ENCODE measurements around the gene FOXE3. TPM values are rescaled to one million over a fixed set of nuclear protein-coding genes. Genes with fewer than 3 reads are reported as not detected.

FOXE3 gene
- total RNA-seq, 1 donor, result not detected

- no peaks in the 10 kb centered on the region for H3K9me3 ChIP-seq (ENCODE audit: low read depth, low read length)
- peaks cover 2% of the 10 kb centered on the region for H3K27me3 ChIP-seq (ENCODE audit: insufficient read depth, low read length)
- H3K4me1 ChIP-seq (ENCODE audit: insufficient read depth, low read length), result no peaks in the 10 kb centered on the region
- no peak overlapping the region for H3K4me3 ChIP-seq (ENCODE audit: low read length)
These were observed 20.7 kb upstream of the FOXE3 start for GRCh38 chr1:47395433-47395832.

DNA sequence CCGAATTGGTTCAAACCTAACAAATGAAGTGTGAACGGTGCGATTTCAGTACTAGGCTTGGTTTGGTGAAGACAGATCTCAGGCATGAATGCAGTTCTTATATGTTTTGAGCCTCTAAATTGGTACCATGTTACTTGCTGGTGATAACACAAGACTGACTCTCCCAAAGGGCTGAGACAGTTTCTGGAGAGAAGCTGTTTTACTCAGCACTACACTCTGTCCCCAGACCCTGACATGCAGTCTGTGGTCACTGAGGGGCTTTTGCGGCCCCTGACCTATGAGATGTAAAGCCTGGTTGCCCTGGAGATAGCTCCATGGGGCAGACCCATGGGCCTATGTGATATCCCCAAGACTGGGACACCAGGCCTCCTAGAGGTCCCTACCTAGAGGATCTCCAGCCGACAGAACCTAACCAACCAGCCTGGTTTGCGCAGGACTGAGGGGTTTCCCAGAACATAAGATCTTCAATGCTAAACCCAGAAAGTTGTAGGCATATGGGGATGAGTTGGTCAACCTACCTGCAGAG lies 19.4 kb upstream of the FOXE3 start:
- no peak overlapping the region for H3K4me3 ChIP-seq (ENCODE audit: low read length)
- H3K9me3 ChIP-seq (ENCODE audit: low read depth, low read length), result no peaks in the 10 kb centered on the region
- no peaks in the 10 kb centered on the region for H3K4me1 ChIP-seq (ENCODE audit: insufficient read depth, low read length)
- H3K27me3 ChIP-seq (ENCODE audit: insufficient read depth, low read length), result peaks cover 2% of the 10 kb centered on the region

DNA sequence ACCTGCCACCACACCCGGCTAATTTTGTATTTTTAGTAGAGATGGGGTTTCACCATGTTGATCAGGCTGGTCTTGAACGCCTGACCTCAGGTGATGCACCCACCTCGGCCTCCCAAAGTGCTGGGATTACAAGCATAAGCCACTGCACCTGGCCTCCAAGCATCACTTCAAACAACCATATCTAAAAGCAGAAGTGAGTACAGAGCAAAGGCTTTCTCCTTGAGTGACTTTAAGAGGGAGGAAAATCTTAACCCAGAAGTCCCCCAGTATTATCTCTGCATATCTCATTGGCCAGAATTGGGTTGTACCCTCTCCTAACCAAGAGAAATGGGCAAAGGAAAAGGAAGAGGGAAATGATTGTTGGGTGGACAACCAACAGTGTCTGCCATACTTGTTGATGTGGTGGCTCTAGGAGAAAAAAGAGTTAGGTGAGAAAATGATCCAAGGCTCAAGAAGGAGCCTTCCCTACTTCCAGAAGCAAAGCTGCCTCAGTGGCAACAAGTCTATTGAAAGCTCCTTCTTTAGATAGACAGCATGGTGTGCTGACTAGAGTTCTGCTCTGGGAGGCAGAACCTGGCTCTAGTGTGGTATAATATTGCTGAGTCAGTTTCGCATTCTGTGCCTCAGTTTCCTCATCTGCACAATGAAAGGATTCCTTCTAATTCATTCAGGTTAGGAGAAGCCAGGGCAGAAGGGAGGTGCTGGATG lies 16.8 kb upstream of the FOXE3 start:
- Histone ChIP-seq H3K4me3 (ENCODE audit: low read length) (no peak overlapping the region), H3K27me3 (ENCODE audit: insufficient read depth, low read length) (peaks cover 2% of the 10 kb centered on the region), H3K9me3 (ENCODE audit: low read depth, low read length) (no peaks in the 10 kb centered on the region), H3K4me1 (ENCODE audit: insufficient read depth, low read length) (no peaks in the 10 kb centered on the region)

- no peaks in the 10 kb centered on the region for H3K9me3 ChIP-seq (ENCODE audit: low read depth, low read length)
- no peak overlapping the region for H3K4me3 ChIP-seq (ENCODE audit: low read length)
These were observed 16.3 kb upstream of the FOXE3 start for GRCh38 chr1:47399846-47400155.

GRCh38 chr1:47401761-47402160 lies 14.3 kb upstream of the FOXE3 start:
- no peaks in the 10 kb centered on the region for H3K27me3 ChIP-seq (ENCODE audit: insufficient read depth, low read length)
- H3K9me3 ChIP-seq (ENCODE audit: low read depth, low read length), result no peaks in the 10 kb centered on the region
- H3K4me1 ChIP-seq (ENCODE audit: insufficient read depth, low read length), result no peaks in the 10 kb centered on the region
- no peak overlapping the region for H3K4me3 ChIP-seq (ENCODE audit: low read length)

More at GRCh38 chr1:47399846-47400155, 16.3 kb upstream of the FOXE3 start:
- H3K4me1 ChIP-seq (ENCODE audit: insufficient read depth, low read length), result no peaks in the 10 kb centered on the region
- H3K27me3 ChIP-seq (ENCODE audit: insufficient read depth, low read length), result peaks cover 2% of the 10 kb centered on the region

GRCh38 chr1:47402591-47402990 lies 13.5 kb upstream of the FOXE3 start:
- H3K4me1 ChIP-seq (ENCODE audit: insufficient read depth, low read length), result no peaks in the 10 kb centered on the region
- H3K4me3 ChIP-seq (ENCODE audit: low read length), result no peak overlapping the region
- H3K9me3 ChIP-seq (ENCODE audit: low read depth, low read length), result no peaks in the 10 kb centered on the region
- no peaks in the 10 kb centered on the region for H3K27me3 ChIP-seq (ENCODE audit: insufficient read depth, low read length)

GRCh38 chr1:47403321-47403910 lies 12.7 kb upstream of the FOXE3 start:
- no peaks in the 10 kb centered on the region for H3K27me3 ChIP-seq (ENCODE audit: insufficient read depth, low read length)
- H3K9me3 ChIP-seq (ENCODE audit: low read depth, low read length), result no peaks in the 10 kb centered on the region
- H3K4me3 ChIP-seq (ENCODE audit: low read length), result no peak overlapping the region
- no peaks in the 10 kb centered on the region for H3K4me1 ChIP-seq (ENCODE audit: insufficient read depth, low read length)

GRCh38 chr1:47405697-47406096 lies 10.4 kb upstream of the FOXE3 start:
- Histone ChIP-seq H3K4me1 (ENCODE audit: insufficient read depth, low read length) (no peaks in the 10 kb centered on the region), H3K27me3 (ENCODE audit: insufficient read depth, low read length) (no peaks in the 10 kb centered on the region), H3K4me3 (ENCODE audit: low read length) (no peak overlapping the region), H3K9me3 (ENCODE audit: low read depth, low read length) (no peaks in the 10 kb centered on the region)

DNA sequence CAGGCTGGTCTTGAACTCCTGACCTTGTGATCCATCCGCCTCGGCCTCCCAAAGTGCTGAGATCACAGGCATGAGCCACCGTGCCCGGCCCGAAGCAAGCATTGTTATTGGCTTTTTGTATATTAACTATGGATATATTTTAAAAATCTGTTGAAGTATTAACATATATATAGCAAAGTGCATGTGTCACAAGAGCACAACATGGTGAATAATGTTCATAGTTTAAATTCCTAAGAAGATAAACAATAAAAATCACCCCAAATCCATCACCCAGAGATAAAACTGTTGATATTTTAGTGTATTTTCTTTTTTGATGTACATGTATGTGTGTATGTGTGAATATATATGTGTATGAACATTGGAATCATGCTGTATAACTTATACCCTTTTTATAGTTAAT lies 9.1 kb upstream of the FOXE3 start:
- no peaks in the 10 kb centered on the region for H3K9me3 ChIP-seq (ENCODE audit: low read depth, low read length)
- no peak overlapping the region for H3K4me3 ChIP-seq (ENCODE audit: low read length)
- no peaks in the 10 kb centered on the region for H3K4me1 ChIP-seq (ENCODE audit: insufficient read depth, low read length)
- no peaks in the 10 kb centered on the region for H3K27me3 ChIP-seq (ENCODE audit: insufficient read depth, low read length)

GRCh38 chr1:47407481-47407880 lies 8.6 kb upstream of the FOXE3 start:
- Histone ChIP-seq H3K27me3 (ENCODE audit: insufficient read depth, low read length) (no peaks in the 10 kb centered on the region), H3K4me3 (ENCODE audit: low read length) (no peak overlapping the region), H3K9me3 (ENCODE audit: low read depth, low read length) (no peaks in the 10 kb centered on the region), H3K4me1 (ENCODE audit: insufficient read depth, low read length) (no peaks in the 10 kb centered on the region)

GRCh38 chr1:47409311-47410067 lies 6.6 kb upstream of the FOXE3 start:
- Histone ChIP-seq H3K4me3 (ENCODE audit: low read length) (no peak overlapping the region), H3K4me1 (ENCODE audit: insufficient read depth, low read length) (no peaks in the 10 kb centered on the region), H3K27me3 (ENCODE audit: insufficient read depth, low read length) (peaks cover 7% of the 10 kb centered on the region), H3K9me3 (ENCODE audit: low read depth, low read length) (no peaks in the 10 kb centered on the region)

DNA sequence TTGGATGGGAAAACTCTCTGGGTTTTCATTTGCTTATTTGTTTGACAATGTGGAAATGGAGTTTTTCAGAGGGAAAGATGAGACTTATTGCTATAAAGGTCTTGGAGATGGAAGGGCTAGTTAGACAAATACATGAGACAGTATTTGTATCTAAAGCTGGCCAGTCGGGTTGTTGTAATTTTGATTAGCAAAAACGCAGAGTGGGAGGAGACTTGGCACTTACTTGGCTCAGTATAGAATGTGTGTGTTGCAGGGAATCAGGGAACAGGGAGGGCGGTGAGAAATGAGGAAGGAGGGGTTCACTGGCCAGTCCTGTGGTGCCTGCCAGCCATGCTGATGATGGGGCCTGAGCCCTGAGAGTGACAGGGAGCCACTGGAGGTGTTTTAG lies 6.0 kb upstream of the FOXE3 start:
- no peaks in the 10 kb centered on the region for H3K9me3 ChIP-seq (ENCODE audit: low read depth, low read length)
- H3K4me1 ChIP-seq (ENCODE audit: insufficient read depth, low read length), result no peaks in the 10 kb centered on the region
- peaks cover 13% of the 10 kb centered on the region for H3K27me3 ChIP-seq (ENCODE audit: insufficient read depth, low read length)
- H3K4me3 ChIP-seq (ENCODE audit: low read length), result no peak overlapping the region

GRCh38 chr1:47411436-47411835 lies 4.6 kb upstream of the FOXE3 start:
- Histone ChIP-seq H3K27me3 (ENCODE audit: insufficient read depth, low read length) (peaks cover 22% of the 10 kb centered on the region), H3K9me3 (ENCODE audit: low read depth, low read length) (no peaks in the 10 kb centered on the region), H3K4me1 (ENCODE audit: insufficient read depth, low read length) (no peaks in the 10 kb centered on the region), H3K4me3 (ENCODE audit: low read length) (no peak overlapping the region)

DNA sequence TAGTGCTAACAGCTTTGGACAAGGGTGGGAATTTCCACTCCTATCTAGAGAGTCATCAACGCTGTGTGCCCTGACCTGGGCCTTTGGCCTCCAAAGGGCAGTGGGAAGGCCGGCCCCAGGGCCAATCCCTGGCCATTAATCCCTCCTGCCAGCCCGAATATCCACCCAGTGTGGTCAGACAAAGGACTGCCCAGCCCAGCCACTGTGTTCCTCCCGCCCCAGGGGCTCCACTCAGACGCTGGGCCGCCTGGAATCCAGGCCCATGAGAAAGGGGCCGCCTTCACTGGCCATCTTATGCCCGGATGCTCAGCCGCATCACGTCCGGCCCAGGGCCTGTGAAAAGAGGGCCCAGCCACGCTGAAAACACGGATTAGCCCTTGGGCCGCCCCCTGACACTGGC lies 3.6 kb upstream of the FOXE3 start:
- peaks cover 26% of the 10 kb centered on the region for H3K27me3 ChIP-seq (ENCODE audit: insufficient read depth, low read length)
- H3K9me3 ChIP-seq (ENCODE audit: low read depth, low read length), result no peaks in the 10 kb centered on the region
- no peaks in the 10 kb centered on the region for H3K4me1 ChIP-seq (ENCODE audit: insufficient read depth, low read length)
- H3K4me3 ChIP-seq (ENCODE audit: low read length), result no peak overlapping the region

DNA sequence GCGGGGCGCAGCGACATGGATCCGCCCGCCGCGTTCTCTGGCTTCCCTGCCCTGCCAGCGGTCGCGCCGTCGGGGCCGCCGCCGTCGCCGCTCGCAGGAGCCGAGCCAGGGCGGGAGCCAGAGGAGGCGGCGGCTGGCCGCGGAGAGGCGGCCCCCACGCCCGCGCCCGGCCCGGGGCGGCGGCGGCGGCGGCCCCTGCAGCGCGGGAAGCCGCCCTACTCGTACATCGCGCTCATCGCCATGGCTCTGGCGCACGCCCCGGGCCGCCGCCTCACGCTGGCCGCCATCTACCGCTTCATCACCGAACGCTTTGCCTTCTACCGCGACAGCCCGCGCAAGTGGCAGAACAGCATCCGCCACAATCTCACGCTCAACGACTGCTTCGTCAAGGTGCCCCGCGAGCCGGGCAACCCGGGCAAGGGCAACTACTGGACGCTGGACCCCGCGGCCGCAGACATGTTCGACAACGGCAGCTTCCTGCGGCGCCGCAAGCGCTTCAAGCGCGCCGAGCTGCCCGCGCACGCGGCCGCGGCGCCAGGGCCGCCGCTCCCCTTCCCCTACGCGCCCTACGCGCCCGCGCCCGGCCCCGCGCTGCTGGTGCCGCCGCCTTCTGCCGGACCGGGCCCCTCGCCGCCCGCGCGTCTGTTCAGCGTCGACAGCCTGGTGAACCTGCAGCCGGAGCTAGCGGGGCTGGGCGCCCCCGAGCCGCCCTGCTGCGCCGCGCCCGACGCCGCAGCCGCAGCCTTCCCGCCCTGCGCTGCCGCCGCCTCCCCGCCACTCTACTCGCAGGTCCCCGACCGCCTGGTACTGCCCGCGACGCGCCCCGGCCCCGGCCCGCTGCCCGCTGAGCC lies 459 bp downstream of the FOXE3 start:
- no peaks in the 10 kb centered on the region for H3K4me1 ChIP-seq (ENCODE audit: insufficient read depth, low read length)
- H3K9me3 ChIP-seq (ENCODE audit: low read depth, low read length), result no peaks in the 10 kb centered on the region
- H3K4me3 ChIP-seq (ENCODE audit: low read length), result no peak overlapping the region
- peaks cover 60% of the 10 kb centered on the region for H3K27me3 ChIP-seq (ENCODE audit: insufficient read depth, low read length)
